ENCODE measurements around the gene TGM1.
"Not testable (repeated sequence)": the region's sequence is repeated elsewhere in the genome, so short reads cannot be mapped to it uniquely, and the experiment has no call there.

TGM1 gene

GRCh38 chr14:24213866-24214662, 48.9 kb downstream of the TGM1 start:
- Mint-ChIP-seq H3K4me3 (peak overlapping the region; percentile 95), H3K9me3 (no peaks in the 10 kb centered on the region), H3K4me1 (peaks cover 33% of the 10 kb centered on the region), H3K36me3 (peaks cover 16% of the 10 kb centered on the region), H3K27me3 (no peaks in the 10 kb centered on the region), H3K27ac (peak overlapping the region; percentile 99)
- ATAC-seq (ENCODE audit: low read depth): no peak
- DNase-seq (ENCODE audit: low spot score in 2 of 2): no peak

- Mint-ChIP-seq H3K27me3 (no peaks in the 10 kb centered on the region), H3K36me3 (peaks cover 19% of the 10 kb centered on the region), H3K4me1 (peaks cover 33% of the 10 kb centered on the region), H3K27ac (peak within 1 kb of the TSS; percentile 99), H3K4me3 (peak within 1 kb of the TSS; percentile 95), H3K9me3 (no peaks in the 10 kb centered on the region)
- DNase-seq (ENCODE audit: low spot score in 2 of 2) (peak; percentile 85 to 91), ATAC-seq (ENCODE audit: low read depth) (peak; percentile 76)
Observed at GRCh38 chr14:24212924-24213865, 49.8 kb downstream of the TGM1 start, which contains the start of gene CHMP4A. CHMP4A (minus strand) TSS chr14:24213488; CDS start chr14:24213439, 49 bp downstream.

GRCh38 chr14:24211311-24211710, 51.7 kb downstream of the TGM1 start:
- ATAC-seq (ENCODE audit: low read depth) (no peak), DNase-seq (ENCODE audit: low spot score in 2 of 2) (no peak)
- no peak overlapping the region for H3K4me3 Mint-ChIP-seq
- H3K27me3 Mint-ChIP-seq: no peaks in the 10 kb centered on the region
- H3K36me3 Mint-ChIP-seq: peaks cover 26% of the 10 kb centered on the region
- no peaks in the 10 kb centered on the region for H3K9me3 Mint-ChIP-seq
- peak overlapping the region; percentile 99 for H3K27ac Mint-ChIP-seq
- H3K4me1 Mint-ChIP-seq: peaks cover 37% of the 10 kb centered on the region

- H3K27ac Mint-ChIP-seq: no peak overlapping the region
- no peaks in the 10 kb centered on the region for H3K27me3 Mint-ChIP-seq
- DNase-seq (ENCODE audit: low spot score in 2 of 2): no peak
- peaks cover 6% of the 10 kb centered on the region for H3K9me3 Mint-ChIP-seq
- H3K36me3 Mint-ChIP-seq: peaks cover 45% of the 10 kb centered on the region
- H3K4me3 Mint-ChIP-seq: no peak overlapping the region
- no peak for ATAC-seq (ENCODE audit: low read depth)
- peaks cover 33% of the 10 kb centered on the region for H3K4me1 Mint-ChIP-seq
Observed at GRCh38 chr14:24207625-24208024, 55.4 kb downstream of the TGM1 start.

GRCh38 chr14:24207104-24207551, 55.8 kb downstream of the TGM1 start:
- H3K27ac Mint-ChIP-seq: no peak overlapping the region
- DNase-seq (ENCODE audit: low spot score in 2 of 2) (no peak), ATAC-seq (ENCODE audit: low read depth) (no peak)
- peaks cover 33% of the 10 kb centered on the region for H3K4me1 Mint-ChIP-seq
- peaks cover 6% of the 10 kb centered on the region for H3K9me3 Mint-ChIP-seq
- no peaks in the 10 kb centered on the region for H3K27me3 Mint-ChIP-seq
- H3K36me3 Mint-ChIP-seq: peaks cover 48% of the 10 kb centered on the region
- H3K4me3 Mint-ChIP-seq: no peak overlapping the region

GRCh38 chr14:24206260-24207103, 56.5 kb downstream of the TGM1 start:
- peaks cover 6% of the 10 kb centered on the region for H3K9me3 Mint-ChIP-seq
- DNase-seq (ENCODE audit: low spot score in 2 of 2): no peak
- H3K27ac Mint-ChIP-seq: no peak overlapping the region
- H3K27me3 Mint-ChIP-seq: no peaks in the 10 kb centered on the region
- peaks cover 30% of the 10 kb centered on the region for H3K4me1 Mint-ChIP-seq
- no peak overlapping the region for H3K4me3 Mint-ChIP-seq
- H3K36me3 Mint-ChIP-seq: peaks cover 50% of the 10 kb centered on the region
- no peak for ATAC-seq (ENCODE audit: low read depth)

- peaks cover 49% of the 10 kb centered on the region for H3K36me3 Mint-ChIP-seq
- DNase-seq (ENCODE audit: low spot score in 2 of 2): no peak
- H3K4me3 Mint-ChIP-seq: no peak overlapping the region
- peak overlapping the region; percentile 5 for H3K27ac Mint-ChIP-seq
- peaks cover 25% of the 10 kb centered on the region for H3K4me1 Mint-ChIP-seq
- H3K9me3 Mint-ChIP-seq: peaks cover 6% of the 10 kb centered on the region
- no peaks in the 10 kb centered on the region for H3K27me3 Mint-ChIP-seq
- no peak for ATAC-seq (ENCODE audit: low read depth)
Observed at GRCh38 chr14:24204163-24205146, 58.5 kb downstream of the TGM1 start.

- not testable (repeated sequence) for H3K9me3 Mint-ChIP-seq
- H3K4me1 Mint-ChIP-seq: peaks cover 35% of the 10 kb centered on the region
Observed at GRCh38 chr14:24203249-24203886, 59.6 kb downstream of the TGM1 start.

GRCh38 chr14:24202538-24202937, 60.4 kb downstream of the TGM1 start:
- H3K4me3 Mint-ChIP-seq; H3K9me3 Mint-ChIP-seq; DNase-seq (ENCODE audit: low spot score in 2 of 2); H3K27ac Mint-ChIP-seq; ATAC-seq (ENCODE audit: low read depth); H3K27me3 Mint-ChIP-seq: not testable (repeated sequence)
- H3K36me3 Mint-ChIP-seq: peaks cover 50% of the 10 kb centered on the region
- peaks cover 36% of the 10 kb centered on the region for H3K4me1 Mint-ChIP-seq

More at GRCh38 chr14:24203249-24203886, 59.6 kb downstream of the TGM1 start:
- not testable (repeated sequence) for H3K27ac Mint-ChIP-seq; DNase-seq (ENCODE audit: low spot score in 2 of 2); ATAC-seq (ENCODE audit: low read depth); H3K4me3 Mint-ChIP-seq; H3K27me3 Mint-ChIP-seq
- H3K36me3 Mint-ChIP-seq: peaks cover 52% of the 10 kb centered on the region

All from memory B cell (primary cell).